ENCODE measurements around the gene RRAD.

RRAD gene

DNA sequence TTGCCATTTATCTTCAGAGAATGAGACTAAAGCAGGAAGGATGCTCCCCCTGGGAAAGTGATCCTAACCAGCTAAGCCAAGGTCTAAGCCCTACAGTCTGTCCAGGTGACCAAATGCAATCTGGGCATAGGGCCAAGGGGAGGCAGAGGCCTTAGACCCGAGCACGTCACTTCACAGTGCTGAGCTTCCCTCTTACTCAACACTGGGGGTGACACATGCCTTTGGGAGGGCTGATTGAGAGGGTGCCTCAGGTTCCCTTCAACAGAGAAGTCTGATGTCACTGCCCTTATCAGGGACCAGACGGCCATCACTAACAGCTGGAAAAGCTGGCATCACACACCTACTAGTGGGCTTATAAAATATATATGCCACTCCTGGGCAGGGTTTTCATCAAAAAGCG, 4.9 kb upstream of the RRAD start:
- no peak overlapping the region for H3K27ac ChIP-seq
- no peak for DNase-seq (ENCODE audit: low spot score)
- TF ChIP-seq, protein P1, sequence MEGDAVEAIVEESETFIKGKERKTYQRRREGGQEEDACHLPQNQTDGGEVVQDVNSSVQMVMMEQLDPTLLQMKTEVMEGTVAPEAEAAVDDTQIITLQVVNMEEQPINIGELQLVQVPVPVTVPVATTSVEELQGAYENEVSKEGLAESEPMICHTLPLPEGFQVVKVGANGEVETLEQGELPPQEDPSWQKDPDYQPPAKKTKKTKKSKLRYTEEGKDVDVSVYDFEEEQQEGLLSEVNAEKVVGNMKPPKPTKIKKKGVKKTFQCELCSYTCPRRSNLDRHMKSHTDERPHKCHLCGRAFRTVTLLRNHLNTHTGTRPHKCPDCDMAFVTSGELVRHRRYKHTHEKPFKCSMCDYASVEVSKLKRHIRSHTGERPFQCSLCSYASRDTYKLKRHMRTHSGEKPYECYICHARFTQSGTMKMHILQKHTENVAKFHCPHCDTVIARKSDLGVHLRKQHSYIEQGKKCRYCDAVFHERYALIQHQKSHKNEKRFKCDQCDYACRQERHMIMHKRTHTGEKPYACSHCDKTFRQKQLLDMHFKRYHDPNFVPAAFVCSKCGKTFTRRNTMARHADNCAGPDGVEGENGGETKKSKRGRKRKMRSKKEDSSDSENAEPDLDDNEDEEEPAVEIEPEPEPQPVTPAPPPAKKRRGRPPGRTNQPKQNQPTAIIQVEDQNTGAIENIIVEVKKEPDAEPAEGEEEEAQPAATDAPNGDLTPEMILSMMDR (IDR thresholded peaks at IDR 0.05) = no peak
- no peak overlapping the region for H3K4me3 ChIP-seq

DNA sequence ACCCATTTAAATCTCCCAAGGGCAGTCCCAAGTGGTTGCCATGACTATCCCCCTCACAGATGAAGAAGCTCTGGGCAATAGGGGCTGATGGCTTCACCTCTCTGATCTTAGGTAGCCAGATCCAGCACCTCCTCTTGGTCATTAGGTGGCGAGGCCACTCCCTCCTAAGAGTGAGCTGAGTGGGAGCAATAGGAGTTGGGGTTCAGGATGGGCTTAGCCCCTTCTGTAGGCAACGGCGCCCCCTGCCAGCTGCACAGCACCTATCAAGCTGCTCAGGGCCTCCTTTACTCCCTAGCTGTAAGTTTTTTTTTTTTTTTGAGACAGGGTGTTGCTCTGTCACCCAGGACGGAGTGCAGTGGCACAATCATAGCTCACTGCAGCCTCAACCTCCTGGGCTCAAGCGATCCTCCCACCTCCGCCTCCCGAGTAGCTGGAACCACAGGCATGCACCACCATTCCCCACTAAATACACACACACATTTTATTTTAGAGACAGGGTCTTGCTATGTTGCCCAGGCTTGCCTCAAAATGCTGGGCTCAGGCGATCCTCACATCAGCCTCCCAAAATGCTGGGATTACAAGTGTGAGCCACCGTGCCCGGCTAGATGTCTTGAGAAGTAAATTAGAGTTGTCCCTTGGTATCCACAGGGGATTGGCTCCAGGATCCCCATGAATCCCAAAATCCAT, 3.5 kb upstream of the RRAD start:
- Histone ChIP-seq H3K27ac (peak overlapping the region in 1 of 2 donors; percentile 98), H3K4me3 (no peak overlapping the region)
- DNase-seq (ENCODE audit: low spot score) = no peak
- TF ChIP-seq, protein P1 (IDR thresholded peaks at IDR 0.05) = peak; percentile 19

DNA sequence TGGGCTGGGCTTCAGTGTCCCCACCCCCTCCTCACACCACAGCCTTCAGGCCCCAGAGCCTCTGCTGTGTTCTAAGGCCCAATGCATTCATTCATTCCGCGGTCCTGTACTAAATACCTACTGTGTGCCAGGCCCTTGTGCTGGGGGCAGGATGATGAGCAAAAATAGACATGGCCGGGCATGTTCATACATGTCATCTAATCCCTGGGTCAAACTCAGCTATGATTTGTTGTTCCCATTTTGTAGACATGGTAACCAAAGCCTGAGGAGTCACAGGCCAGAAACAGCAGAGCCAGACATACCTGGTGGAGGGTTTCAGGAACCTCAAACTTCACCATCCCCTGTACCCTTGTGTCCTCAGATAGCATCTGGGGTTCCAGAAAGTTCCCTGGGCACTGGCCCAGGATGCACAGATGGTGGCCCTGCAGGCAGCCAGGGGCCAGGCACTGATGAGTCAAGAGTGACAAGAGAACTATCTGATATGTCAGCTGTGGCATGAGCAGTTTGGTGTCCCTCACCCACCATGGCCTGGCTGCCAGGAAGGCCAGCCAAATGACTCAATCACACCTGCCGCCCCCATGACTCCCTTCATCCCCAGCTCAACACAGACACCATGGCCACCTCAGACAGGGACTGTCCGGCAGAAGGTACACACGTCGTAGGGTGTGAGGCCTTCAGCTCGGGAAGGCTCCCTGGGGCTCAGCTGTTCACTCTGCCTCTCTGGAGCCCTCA, 2.7 kb upstream of the RRAD start:
- DNase-seq (ENCODE audit: low spot score) = no peak
- TF ChIP-seq, protein P1 (IDR thresholded peaks at IDR 0.05) = no peak
- Histone ChIP-seq H3K4me3 (no peak overlapping the region), H3K27ac (peak overlapping the region; percentile 90 to 98)

DNA sequence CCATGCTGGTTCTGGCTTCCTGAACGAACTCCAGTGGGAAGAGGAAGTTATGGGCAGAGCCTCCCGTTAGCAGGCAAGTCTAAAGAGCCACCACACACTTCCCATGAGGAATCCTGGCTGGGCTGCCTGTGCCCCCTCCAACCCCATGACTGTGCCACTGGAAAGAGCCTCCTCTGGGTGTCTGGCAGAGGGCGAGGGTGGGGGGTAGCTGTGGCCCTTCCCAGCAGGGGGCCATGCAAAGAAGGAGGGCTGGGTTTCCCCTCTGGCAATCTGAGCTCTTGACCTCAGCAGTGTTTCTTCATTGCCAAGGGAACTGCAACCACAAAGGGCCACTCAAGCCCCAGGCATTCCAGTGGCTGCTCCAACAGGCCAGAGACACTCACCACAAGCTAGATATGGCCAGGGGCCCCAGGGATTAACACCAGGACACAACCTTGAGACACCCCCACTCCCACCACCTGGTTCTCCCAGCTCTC, 1.7 kb upstream of the RRAD start:
- DNase-seq (ENCODE audit: low spot score) = no peak

DNA sequence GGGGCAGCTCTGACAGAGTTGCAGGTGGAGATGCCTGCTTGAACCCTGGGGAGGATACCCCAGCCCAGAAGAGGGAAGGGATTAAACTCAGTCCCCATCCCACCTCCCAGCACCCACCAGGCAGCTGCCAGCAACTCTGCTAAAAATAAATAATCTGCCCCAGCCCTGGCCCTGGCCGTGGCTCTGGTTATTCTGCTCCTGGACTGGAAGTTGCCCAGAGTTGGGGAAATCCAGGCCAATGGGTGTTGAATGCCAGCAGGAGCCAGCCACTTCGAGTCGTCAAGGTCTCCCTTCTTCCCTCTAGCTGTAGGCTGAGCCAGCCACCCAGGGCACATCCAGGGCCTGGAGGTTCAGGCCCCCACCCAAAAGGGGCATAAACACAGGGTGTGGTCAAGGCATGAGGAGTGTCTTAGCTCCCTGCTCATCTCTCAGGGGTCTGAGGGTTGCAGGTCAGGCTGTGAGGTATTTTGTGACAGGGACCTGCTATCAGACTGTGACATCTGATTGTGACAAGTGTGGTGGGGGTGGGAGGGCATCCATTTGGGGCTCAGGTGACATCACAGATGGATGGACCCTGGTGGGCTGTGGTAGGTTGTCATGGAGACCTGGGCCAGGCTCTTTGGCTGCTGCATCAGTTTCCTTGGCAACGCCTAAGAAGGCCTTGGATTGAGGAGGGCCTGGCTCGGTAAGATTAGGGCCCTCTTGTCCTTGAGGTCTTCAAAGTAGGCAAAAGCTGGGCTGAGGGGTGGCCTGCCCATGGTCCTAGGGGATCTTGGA, 1.0 kb upstream of the RRAD start:
- Histone ChIP-seq H3K27ac (peak overlapping the region; percentile 90 to 98), H3K4me3 (peak overlapping the region; percentile 84)
- TF ChIP-seq, protein P1 (IDR thresholded peaks at IDR 0.05) = no peak
- DNase-seq (ENCODE audit: low spot score) = peak; percentile 88

More for the DNA sequence above, 1.7 kb upstream of the RRAD start:
- TF ChIP-seq, protein P1 (IDR thresholded peaks at IDR 0.05) = no peak
- Histone ChIP-seq H3K27ac (peak overlapping the region; percentile 90 to 98), H3K4me3 (no peak overlapping the region)

DNA sequence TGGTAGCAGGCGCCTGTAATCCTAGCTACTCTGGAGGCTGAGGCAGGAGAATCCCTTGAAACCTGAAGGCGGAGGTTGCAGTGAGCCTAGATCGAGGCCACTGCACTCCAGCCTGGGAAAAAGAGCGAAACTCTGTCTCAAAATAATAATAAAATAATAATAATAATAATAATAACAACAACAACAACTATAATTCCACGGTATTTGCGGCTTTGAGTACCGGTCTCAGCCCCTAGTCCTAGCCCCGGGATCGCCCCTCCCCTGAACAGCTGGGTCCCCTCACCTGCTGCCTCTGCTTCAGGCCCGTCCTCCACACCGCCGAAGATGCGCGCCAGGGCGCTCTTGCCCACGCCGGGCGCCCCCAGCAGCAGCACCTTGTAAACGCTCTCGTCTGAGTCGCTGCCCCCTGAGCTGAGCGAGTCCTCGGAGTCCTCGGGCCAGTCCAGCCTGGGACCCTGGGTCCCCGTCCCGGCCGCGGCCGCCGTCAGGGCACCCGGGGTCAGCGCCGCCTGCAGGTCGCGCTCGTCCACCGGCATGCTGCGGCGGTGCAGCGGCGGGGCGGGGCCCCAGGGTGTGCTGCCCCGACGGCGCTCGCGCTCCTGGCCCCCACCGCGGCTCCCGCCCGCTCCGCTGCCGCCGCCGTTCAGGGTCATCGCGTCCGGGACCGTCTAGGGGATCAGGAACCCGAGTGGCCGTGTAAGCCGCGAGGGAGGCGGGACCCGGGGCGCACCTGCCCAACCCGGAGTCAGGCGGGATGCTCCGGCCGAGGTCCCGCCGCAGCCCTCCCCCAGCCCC, 611 bp downstream of the RRAD start:
- no peak for DNase-seq (ENCODE audit: low spot score)
- Histone ChIP-seq H3K4me3 (peak overlapping the region; percentile 84), H3K27ac (peak overlapping the region; percentile 90 to 98)
- TF ChIP-seq, protein P1 (IDR thresholded peaks at IDR 0.05) = peak; percentile 31
